D721Med (cell line): Measurements from ENCODE around the gene ADIPOR2.
"Not testable (repeated sequence)": the region's sequence is repeated elsewhere in the genome, so short reads cannot be mapped to it uniquely, and the experiment has no call there.

Experiments used
- DNase-seq: peaks from one replicate; pipeline ENCODE4 v3.0.0; 2011; ENCODE audit warnings: low spot score; ENCODE audit not compliant: insufficient read length
- FAIRE-seq: peaks from 2 replicates; lab custom pipeline; 2011; peaks lifted over from hg19 to GRCh38; lab: Jason Lieb, UNC
- CTCF ChIP-seq: IDR thresholded peaks from 2 replicates; pipeline ENCODE4 v1.5.1; 2012; ENCODE audit warnings: mild to moderate bottlenecking, control low read depth; ENCODE audit not compliant: insufficient read depth; ENCODE audit errors: missing control alignments

Gene ADIPOR2

GRCh38 chr12:1812650-1813302 lies 121.9 kb downstream of the ADIPOR2 start:
- TF ChIP-seq CTCF = no peak
- DNase-seq (no peak), FAIRE-seq (no peak)

GRCh38 chr12:1814266-1814665 lies 123.4 kb downstream of the ADIPOR2 start:
- TF ChIP-seq CTCF = no peak
- FAIRE-seq (no peak), DNase-seq (no peak)

GRCh38 chr12:1815108-1815507 lies 124.2 kb downstream of the ADIPOR2 start:
- TF ChIP-seq CTCF = no peak
- FAIRE-seq = no peak
- DNase-seq = no peak

- no peak for DNase-seq
- FAIRE-seq = no peak
These were observed 125.2 kb downstream of the ADIPOR2 start for GRCh38 chr12:1815814-1816729.

GRCh38 chr12:1816730-1817348 lies 126.0 kb downstream of the ADIPOR2 start:
- DNase-seq (no peak), FAIRE-seq (no peak)

More at GRCh38 chr12:1815814-1816729, 125.2 kb downstream of the ADIPOR2 start:
- no peak for TF ChIP-seq CTCF

GRCh38 chr12:1817928-1818327 lies 127.1 kb downstream of the ADIPOR2 start:
- not testable (repeated sequence) for DNase-seq, FAIRE-seq

More at GRCh38 chr12:1816730-1817348, 126.0 kb downstream of the ADIPOR2 start:
- TF ChIP-seq CTCF = no peak

GRCh38 chr12:1819050-1819449 lies 128.2 kb downstream of the ADIPOR2 start:
- FAIRE-seq = no peak
- no peak for TF ChIP-seq CTCF
- DNase-seq = no peak
